ENCODE measurements around the gene SLC25A40.

Gene SLC25A40

GRCh38 chr7:87785368-87785995, 90.7 kb downstream of the SLC25A40 start:
- in situ Hi-C loops (cut with HindIII; ENCODE audit: low sequenced_read_pairs), result no loop called here

- in situ Hi-C loops (cut with HindIII; ENCODE audit: low sequenced_read_pairs), result no loop called here
Observed at GRCh38 chr7:87784424-87784823, 91.7 kb downstream of the SLC25A40 start.
